NCI-H460 (cell line): ENCODE results near the gene HOXA3. TPM values are rescaled to one million over a fixed set of nuclear protein-coding genes. Genes with fewer than 3 reads are reported as not detected.

Experiments
- DNase-seq: peaks from one replicate; pipeline ENCODE4 v3.0.0-alpha.2; 2016; ENCODE audit warnings: low read depth; ENCODE audit errors: extremely low read depth
- total RNA-seq: library from RNA; depleted of rRNA; stranded (reverse); fragments of >200 nt; shearing (Covaris generic); gene quantifications from 2 replicates; pipeline ENCODE4 v1.2.3, GENCODE V29; 2014

Gene HOXA3
- total RNA-seq, 1 experiment from 2014 or later = 4.4 TPM

- no peak for DNase-seq
Measured at GRCh38 chr7:27157702-27158431, 5.5 kb upstream of the HOXA3 start.

GRCh38 chr7:27156916-27157701 lies 4.7 kb upstream of the HOXA3 start:
- DNase-seq = no peak

- DNase-seq = no peak
Measured at GRCh38 chr7:27156508-27156898, 4.1 kb upstream of the HOXA3 start, which contains the start of gene HOXA7. TSS of gene HOXA7 (minus strand) at chr7:27156675. CDS start at chr7:27156545, 130 bp downstream.

GRCh38 chr7:27155816-27156507 lies 3.6 kb upstream of the HOXA3 start:
- no peak for DNase-seq

GRCh38 chr7:27154901-27155815 lies 2.8 kb upstream of the HOXA3 start:
- DNase-seq = no peak

GRCh38 chr7:27154369-27154768 lies 2.0 kb upstream of the HOXA3 start:
- DNase-seq = no peak

GRCh38 chr7:27153526-27153925 lies 1.1 kb upstream of the HOXA3 start:
- no peak for DNase-seq

GRCh38 chr7:27152816-27153442 lies 546 bp upstream of the HOXA3 start:
- DNase-seq = no peak

- no peak for DNase-seq
Measured at GRCh38 chr7:27151341-27151930, 947 bp downstream of the HOXA3 start.

GRCh38 chr7:27150568-27151340 lies 1.6 kb downstream of the HOXA3 start:
- DNase-seq = peak; percentile 72

GRCh38 chr7:27149842-27150567 lies 2.4 kb downstream of the HOXA3 start:
- DNase-seq = no peak

GRCh38 chr7:27148756-27149641 lies 3.4 kb downstream of the HOXA3 start:
- no peak for DNase-seq

- no peak for DNase-seq
Measured at GRCh38 chr7:27148031-27148755, 4.2 kb downstream of the HOXA3 start.

GRCh38 chr7:27147199-27148030 lies 5.0 kb downstream of the HOXA3 start, which contains the start of gene HOXA6:
TSS of gene HOXA6 (minus strand) at chr7:27147774. CDS start at chr7:27147749, 25 bp downstream.
- no peak for DNase-seq

GRCh38 chr7:27146491-27147198 lies 5.7 kb downstream of the HOXA3 start:
- DNase-seq = no peak
